ENCODE data around the gene CEP55.

- TF ChIP-seq CTCF (IDR thresholded peaks at IDR 0.05) (no peak), POLR2A (IDR thresholded peaks at IDR 0.05) (no peak)
These were observed 3.2 kb upstream of the CEP55 start for GRCh38 chr10:93493162-93493561.

Measured in vagina (tissue), 2 donors.